ENCODE data around the gene UTRN. TPM values are rescaled to one million over a fixed set of nuclear protein-coding genes. Genes with fewer than 3 reads are reported as not detected.

UTRN gene
- 100 to 1,000 TPM in 3 of 4 donors, 10 to 100 TPM in 1; 86.8 to 336 (median 231) TPM for total RNA-seq

DNA sequence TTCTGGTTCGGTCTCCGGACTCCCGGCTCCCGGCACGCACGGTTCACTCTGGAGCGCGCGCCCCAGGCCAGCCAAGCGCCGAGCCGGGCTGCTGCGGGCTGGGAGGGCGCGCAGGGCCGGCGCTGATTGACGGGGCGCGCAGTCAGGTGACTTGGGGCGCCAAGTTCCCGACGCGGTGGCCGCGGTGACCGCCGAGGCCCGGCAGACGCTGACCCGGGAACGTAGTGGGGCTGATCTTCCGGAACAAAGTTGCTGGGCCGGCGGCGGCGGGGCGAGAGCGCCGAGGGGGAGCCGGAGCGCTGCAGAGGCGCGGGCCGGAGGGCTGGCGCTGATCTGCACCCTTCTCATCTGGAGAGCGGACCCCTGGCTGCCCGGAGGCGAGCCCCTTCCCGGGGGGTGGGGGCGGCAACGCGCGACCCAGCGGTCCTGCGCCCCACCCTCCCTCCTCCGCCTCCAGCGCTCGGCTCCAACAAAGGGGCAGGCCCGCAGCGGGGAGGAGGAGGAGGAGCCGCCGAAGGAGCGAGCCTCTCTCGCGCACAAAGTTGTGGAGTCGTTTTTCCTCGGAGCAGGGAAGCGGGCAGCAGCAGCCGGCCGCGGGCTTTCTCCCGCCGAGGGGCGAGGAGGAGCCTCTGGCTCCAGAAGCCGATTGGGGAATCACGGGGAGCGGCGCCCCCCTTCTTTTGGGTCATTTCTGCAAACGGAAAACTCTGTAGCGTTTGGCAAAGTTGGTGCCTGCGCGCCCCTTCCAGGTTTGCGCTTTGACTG, at the start of gene UTRN:
TSS of gene UTRN (plus strand) at position 553 of the 765 bp plus-strand sequence. CDS start 6,494 bp downstream, outside the sequence.
- H3K27ac ChIP-seq = peak within 1 kb of the TSS; percentile 95 to 96
- no peaks in the 10 kb centered on the region for H3K9me3 ChIP-seq
- intact Hi-C loops (cut with DNase I; ENCODE audit: low total_unique reads) = loop anchor here (10.0 kb wide), 1 partner anchor 70 kb away; no protein-coding TSS in a partner anchor
- peak; percentile 36 to 62 for TF ChIP-seq POLR2A (IDR thresholded peaks at IDR 0.05)
- TF ChIP-seq, protein P1, sequence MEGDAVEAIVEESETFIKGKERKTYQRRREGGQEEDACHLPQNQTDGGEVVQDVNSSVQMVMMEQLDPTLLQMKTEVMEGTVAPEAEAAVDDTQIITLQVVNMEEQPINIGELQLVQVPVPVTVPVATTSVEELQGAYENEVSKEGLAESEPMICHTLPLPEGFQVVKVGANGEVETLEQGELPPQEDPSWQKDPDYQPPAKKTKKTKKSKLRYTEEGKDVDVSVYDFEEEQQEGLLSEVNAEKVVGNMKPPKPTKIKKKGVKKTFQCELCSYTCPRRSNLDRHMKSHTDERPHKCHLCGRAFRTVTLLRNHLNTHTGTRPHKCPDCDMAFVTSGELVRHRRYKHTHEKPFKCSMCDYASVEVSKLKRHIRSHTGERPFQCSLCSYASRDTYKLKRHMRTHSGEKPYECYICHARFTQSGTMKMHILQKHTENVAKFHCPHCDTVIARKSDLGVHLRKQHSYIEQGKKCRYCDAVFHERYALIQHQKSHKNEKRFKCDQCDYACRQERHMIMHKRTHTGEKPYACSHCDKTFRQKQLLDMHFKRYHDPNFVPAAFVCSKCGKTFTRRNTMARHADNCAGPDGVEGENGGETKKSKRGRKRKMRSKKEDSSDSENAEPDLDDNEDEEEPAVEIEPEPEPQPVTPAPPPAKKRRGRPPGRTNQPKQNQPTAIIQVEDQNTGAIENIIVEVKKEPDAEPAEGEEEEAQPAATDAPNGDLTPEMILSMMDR (IDR thresholded peaks at IDR 0.05) = peak in 1 of 4 experiments; percentile 2
- H3K27me3 ChIP-seq = no peaks in the 10 kb centered on the region
- no peaks in the 10 kb centered on the region for H3K36me3 ChIP-seq
- peaks cover 0 to 14% of the 10 kb centered on the region in 2 donors for H3K4me1 ChIP-seq
- DNase-seq = peak; percentile 80
- H3K4me3 ChIP-seq = peak within 1 kb of the TSS; percentile 69 to 77

DNA sequence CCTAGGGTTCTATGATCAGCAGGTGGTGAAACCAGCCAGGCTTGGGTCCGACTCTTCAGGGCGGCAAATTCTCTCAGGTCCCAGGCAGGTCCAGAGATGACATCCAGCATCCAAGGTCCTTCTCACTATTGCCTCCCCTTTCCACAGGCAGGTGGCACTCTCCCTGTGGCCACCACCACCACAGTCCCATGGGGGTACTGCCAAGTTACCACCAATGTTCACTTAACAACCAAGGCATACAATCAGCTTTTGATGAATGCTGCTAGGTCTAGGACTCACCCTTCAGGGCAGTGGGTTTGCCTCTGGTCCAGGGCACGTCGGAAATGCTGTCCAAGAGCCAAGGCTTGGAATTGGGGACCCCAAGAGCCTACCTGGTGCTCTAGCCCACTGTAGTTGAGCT, 40.4 kb upstream of the UTRN start:
- no peaks in the 10 kb centered on the region for H3K9me3 ChIP-seq
- H3K27ac ChIP-seq = no peak overlapping the region
- no peaks in the 10 kb centered on the region for H3K4me1 ChIP-seq
- no peak for TF ChIP-seq POLR2A (IDR thresholded peaks at IDR 0.05)
- TF ChIP-seq, protein P1 (IDR thresholded peaks at IDR 0.05) = no peak
- DNase-seq = no peak
- H3K4me3 ChIP-seq = no peak overlapping the region
- no peaks in the 10 kb centered on the region for H3K27me3 ChIP-seq
- intact Hi-C loops (cut with DNase I; ENCODE audit: low total_unique reads) = no loop called here
- no peaks in the 10 kb centered on the region for H3K36me3 ChIP-seq

DNA sequence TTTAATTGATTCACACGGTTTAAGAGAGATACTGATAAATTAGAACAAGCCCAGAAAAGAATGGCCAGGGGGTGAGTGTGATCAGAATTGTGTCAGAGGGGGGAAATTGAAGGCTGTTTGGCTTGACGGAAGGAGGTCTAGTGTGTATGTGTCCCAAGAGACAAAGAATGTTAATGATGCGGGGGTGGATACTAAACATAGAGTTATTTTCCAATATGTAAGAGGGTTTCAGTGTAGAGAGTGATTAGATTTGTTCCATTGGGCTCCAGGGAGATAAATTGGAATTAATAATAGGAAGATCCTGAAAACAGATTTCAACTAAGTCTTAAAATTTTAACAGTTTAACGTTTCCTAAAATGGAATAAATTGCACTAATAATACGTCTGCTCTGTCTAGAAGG, 38.1 kb upstream of the UTRN start:
- no peaks in the 10 kb centered on the region for H3K4me1 ChIP-seq
- no peaks in the 10 kb centered on the region for H3K36me3 ChIP-seq
- no peak for TF ChIP-seq POLR2A (IDR thresholded peaks at IDR 0.05)
- TF ChIP-seq, protein P1 (IDR thresholded peaks at IDR 0.05) = no peak
- H3K9me3 ChIP-seq = no peaks in the 10 kb centered on the region
- intact Hi-C loops (cut with DNase I; ENCODE audit: low total_unique reads) = no loop called here
- no peak overlapping the region for H3K4me3 ChIP-seq
- H3K27ac ChIP-seq = no peak overlapping the region
- H3K27me3 ChIP-seq = no peaks in the 10 kb centered on the region
- DNase-seq = no peak

DNA sequence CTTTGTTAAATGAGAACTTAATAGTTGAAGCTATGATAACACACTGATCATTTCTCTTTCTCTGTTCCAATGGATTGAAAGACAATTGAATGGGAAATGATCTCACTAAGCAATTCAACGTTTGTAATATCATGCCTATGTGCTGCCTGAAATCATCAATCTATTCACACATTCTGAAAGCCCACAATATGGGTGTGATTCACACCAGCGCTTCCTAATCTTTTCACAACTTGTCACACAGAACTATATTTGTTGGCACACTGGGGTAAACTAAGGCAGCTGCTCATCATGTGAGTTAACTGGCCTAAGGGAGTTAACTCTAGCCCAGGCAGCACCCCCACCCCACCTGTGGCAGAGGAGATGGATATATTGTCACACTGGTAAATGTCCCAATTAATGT, 37.1 kb upstream of the UTRN start:
- Histone ChIP-seq H3K4me1 (no peaks in the 10 kb centered on the region), H3K27ac (peak overlapping the region; percentile 60 to 68), H3K36me3 (no peaks in the 10 kb centered on the region), H3K27me3 (no peaks in the 10 kb centered on the region), H3K9me3 (no peaks in the 10 kb centered on the region), H3K4me3 (no peak overlapping the region)
- intact Hi-C loops (cut with DNase I; ENCODE audit: low total_unique reads) = no loop called here
- no peak for DNase-seq
- TF ChIP-seq POLR2A (IDR thresholded peaks at IDR 0.05) = no peak
- TF ChIP-seq, protein P1 (IDR thresholded peaks at IDR 0.05) = no peak

DNA sequence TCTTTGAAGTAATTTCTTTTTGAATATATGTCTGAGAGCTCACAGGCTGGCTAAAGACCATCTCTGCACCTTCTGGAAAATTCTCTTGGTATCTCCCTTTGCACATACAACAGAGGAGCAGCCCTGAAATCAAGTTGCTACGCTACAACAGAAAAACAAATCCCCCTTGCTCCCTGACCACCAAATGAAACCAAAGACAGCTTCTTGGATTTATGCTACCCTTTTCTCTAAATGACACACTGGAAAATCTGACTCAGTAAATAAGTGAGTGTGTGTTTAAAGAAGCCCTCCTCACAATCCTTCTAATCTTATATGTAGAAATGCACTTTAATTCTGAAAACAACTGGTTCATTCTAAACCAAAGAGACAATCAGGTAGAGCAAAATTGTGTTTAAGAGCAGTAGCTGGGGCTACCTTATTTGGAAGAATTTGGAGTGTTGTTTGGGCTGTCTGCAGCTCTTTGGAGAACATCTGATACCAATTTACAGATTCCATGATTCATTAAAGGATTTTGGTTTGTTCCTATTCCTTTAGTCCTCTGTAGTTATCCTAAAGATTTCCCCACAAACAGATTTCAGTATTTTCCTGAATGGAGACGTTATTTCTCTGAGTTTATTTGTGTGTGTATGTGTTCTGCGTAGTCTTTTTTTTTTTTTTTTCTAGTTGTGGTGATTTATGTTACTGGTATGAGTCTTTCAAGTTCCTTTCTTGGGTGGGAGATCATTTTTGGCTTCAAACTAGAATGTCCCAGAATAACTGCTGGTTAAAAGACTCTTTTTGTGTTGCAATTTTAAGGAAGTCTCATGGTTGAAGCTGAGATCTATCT, 36.4 kb upstream of the UTRN start:
- Histone ChIP-seq H3K27ac (peak overlapping the region; percentile 60 to 68), H3K4me1 (no peaks in the 10 kb centered on the region), H3K36me3 (no peaks in the 10 kb centered on the region), H3K27me3 (no peaks in the 10 kb centered on the region), H3K4me3 (no peak overlapping the region), H3K9me3 (no peaks in the 10 kb centered on the region)
- no peak for DNase-seq
- intact Hi-C loops (cut with DNase I; ENCODE audit: low total_unique reads) = no loop called here
- no peak for TF ChIP-seq POLR2A (IDR thresholded peaks at IDR 0.05)
- TF ChIP-seq, protein P1 (IDR thresholded peaks at IDR 0.05) = no peak
